Eye (tissue), 1 donor: ENCODE data around the gene PNLIPRP3.

ENCODE experiments used
- DNase-seq: peaks from one replicate; pipeline ENCODE4 v3.0.0-alpha.2; 2015

The PNLIPRP3 gene

DNA sequence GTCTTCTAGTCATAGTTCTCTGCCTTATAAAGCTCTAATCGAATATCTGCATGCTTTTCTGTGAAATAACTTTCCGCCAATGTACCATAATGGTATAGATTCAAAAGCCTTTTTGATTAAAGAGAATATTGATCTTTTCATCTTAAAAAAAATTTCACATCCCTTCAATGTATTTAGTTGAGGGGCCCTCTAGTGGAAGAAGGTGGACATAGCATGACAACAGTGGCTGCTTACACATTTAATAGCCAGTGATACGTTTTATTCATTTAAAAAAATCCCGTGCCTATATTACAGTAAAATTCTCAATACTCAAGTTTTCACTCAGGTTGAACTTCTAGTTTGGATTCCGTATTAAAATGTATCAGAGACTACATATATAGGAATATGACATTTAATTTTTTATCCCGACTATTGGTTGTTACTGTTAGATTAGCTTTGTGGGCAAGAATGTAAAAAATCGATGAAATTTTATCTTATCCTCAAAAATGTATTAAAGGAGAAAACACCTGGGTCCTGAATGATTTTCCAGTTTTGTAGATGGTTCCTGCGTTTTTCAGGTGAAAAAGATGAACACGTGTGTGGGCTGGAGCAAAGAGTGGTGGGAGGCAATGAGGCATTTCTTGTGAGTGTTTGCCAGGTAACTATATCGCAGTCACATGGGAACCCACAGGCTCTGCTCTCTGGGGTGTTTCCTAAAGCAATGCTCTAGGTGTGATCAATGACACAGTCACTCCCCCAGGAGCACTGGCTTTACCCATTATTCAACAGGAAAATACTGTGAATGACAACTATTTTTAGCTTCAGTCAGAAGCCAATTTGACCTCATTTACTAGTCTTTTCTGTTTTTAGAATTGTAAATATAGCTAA lies 94.0 kb downstream of the PNLIPRP3 start:
- peak; percentile 74 for DNase-seq

DNA sequence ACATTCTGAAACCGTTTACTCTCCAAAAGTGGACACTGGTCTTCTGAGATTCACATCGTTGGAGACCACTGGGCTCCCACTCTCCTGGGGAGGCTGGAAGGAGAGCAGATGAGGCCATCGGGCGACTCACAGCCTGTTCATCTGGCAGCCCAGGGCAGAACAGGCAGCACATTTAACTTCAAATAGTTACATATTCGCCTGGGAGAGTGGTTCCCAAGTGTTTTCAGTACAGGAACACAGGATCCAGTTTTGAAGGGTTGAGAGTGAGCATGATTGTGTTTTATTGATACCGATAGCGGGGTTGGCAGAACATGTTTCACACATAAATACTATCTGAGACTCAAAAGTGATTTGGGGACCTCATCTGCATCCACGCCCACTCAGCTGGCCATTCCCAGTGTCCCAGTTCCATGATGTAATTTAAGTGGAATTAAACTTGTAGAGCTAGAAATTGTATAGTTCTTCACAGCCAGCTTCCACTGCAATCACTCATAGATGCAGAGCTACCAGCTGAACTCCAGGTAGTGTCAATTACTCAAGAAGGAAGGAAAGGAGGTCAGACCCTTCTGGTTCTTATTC lies 95.2 kb downstream of the PNLIPRP3 start:
- no peak for DNase-seq

DNA sequence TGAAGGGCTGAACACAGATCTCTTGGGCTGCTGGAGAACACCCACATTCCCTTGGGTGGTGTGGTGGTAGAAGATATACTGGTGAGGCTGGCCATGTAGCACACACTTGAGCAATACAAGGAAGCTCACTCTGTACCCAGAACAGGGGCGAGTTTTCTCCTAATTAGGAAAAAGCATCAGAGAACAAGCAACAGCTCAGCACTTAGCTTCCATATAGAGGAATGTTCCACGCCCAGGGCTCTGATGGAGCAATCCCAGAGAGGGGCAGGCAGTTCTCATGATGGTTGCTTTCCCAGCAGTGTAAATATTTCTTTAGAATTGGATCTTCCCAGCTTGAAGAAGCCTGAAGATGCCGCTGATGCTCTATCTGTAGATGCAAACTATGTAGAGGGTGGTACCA lies 97.1 kb downstream of the PNLIPRP3 start:
- no peak for DNase-seq

DNA sequence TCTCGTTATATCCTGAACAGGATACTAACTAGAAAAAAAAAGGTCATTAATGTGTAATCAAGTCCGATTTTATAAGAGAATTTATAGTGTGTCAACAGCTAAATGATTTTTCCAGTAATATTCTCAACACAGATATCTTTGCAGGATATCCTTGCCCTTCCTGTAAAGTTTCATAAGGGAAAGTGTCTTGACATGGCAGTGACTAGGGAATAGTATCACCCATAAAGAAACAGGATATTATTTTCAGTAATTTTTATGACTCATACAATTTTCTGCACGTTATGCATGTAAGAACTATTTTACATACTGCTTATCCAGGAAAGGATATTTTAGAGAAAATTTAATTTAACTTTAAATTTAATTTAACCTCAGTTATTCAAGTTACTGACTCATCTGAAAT lies 98.6 kb downstream of the PNLIPRP3 start:
- no peak for DNase-seq
